ENCODE results near the gene RRM1.

The RRM1 gene

GRCh38 chr11:4087551-4087950 is 7.0 kb upstream of the RRM1 start:
- H3K9me3 ChIP-seq (ENCODE audit: low read length): no peaks in the 10 kb centered on the region
- no peak overlapping the region for H2AFZ ChIP-seq (ENCODE audit: low read depth, low read length)
- H3K36me3 ChIP-seq (ENCODE audit: insufficient read depth, low read length): peaks cover 10% of the 10 kb centered on the region
- H3K27me3 ChIP-seq (ENCODE audit: insufficient read depth, low read length): no peaks in the 10 kb centered on the region
- H3K4me3 ChIP-seq (ENCODE audit: low read length): no peak overlapping the region
- H3K4me1 ChIP-seq (ENCODE audit: insufficient read depth, low read length): no peaks in the 10 kb centered on the region

DNA sequence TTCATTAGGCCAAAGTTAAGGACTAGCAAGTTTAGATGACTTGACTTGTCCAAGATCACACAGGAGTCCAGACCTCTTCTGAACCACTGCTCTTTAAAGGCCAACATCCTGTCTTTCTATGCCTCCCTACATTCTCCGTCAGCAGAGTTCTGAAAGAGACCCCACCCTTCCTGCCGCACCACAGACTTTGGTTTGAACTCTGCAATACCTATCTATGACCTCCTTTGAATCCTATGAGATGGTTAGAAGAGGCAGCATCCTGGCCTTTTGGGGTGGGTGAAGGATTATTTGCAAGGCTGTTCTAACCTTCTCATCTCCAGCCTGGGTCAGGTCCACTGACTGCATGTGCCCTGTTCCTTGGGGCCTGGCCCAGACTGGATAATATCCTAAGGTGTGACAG is 4.3 kb upstream of the RRM1 start:
- peaks cover 5% of the 10 kb centered on the region for H3K36me3 ChIP-seq (ENCODE audit: insufficient read depth, low read length)
- H3K27me3 ChIP-seq (ENCODE audit: insufficient read depth, low read length): no peaks in the 10 kb centered on the region
- no peak overlapping the region for H2AFZ ChIP-seq (ENCODE audit: low read depth, low read length)
- no peaks in the 10 kb centered on the region for H3K4me1 ChIP-seq (ENCODE audit: insufficient read depth, low read length)
- H3K9me3 ChIP-seq (ENCODE audit: low read length): no peaks in the 10 kb centered on the region
- no peak overlapping the region for H3K4me3 ChIP-seq (ENCODE audit: low read length)

- no peak overlapping the region for H2AFZ ChIP-seq (ENCODE audit: low read depth, low read length)
- H3K4me1 ChIP-seq (ENCODE audit: insufficient read depth, low read length): peaks cover 16% of the 10 kb centered on the region
- no peaks in the 10 kb centered on the region for H3K27me3 ChIP-seq (ENCODE audit: insufficient read depth, low read length)
These were observed 2.6 kb upstream of the RRM1 start for GRCh38 chr11:4092026-4092425.

DNA sequence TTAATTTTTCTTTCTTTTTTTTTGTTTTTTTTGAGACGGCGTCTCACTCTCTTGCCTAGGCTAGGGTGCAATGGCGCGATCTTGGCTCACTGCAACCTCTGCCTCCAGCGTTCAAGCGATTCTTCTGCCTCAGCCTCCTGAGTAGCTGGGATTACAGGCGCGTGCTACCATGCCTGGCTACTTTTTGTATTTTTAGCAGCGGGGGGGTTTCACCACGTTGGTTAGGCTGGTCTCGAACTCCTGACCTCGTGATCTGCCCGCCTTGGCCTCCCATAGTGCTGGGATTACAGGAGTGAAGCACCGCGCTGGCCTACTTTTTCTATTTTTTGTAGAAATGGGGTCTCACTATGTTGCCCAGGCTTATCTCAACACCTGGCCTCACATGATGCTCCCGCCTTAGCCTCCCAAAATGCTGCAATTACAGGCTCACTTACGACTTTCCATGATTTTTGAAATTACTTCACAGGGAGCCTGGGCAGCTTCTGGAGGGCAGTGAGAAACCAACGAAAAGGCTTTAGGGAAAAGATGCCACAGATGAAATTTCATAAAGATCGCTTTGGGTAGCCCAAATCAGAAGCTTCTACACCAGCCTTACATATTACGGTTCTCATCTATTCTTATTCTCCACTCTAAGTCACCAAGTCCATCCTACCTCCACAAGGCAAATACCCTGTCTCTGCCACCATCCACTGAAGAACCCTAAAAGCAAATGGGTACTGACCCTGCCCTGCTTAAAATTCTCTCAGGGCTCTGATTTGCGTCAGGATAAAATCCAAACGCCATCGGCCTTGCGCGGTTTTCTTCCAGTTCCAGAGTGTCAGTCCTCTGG is 866 bp upstream of the RRM1 start:
- Histone ChIP-seq H3K9me3 (ENCODE audit: low read length) (no peaks in the 10 kb centered on the region), H3K27me3 (ENCODE audit: insufficient read depth, low read length) (no peaks in the 10 kb centered on the region), H3K36me3 (ENCODE audit: insufficient read depth, low read length) (peaks cover 7% of the 10 kb centered on the region), H3K4me1 (ENCODE audit: insufficient read depth, low read length) (peaks cover 17% of the 10 kb centered on the region), H2AFZ (ENCODE audit: low read depth, low read length) (peak overlapping the region; percentile 74), H3K4me3 (ENCODE audit: low read length) (peak overlapping the region; percentile 91)

More at GRCh38 chr11:4092026-4092425, 2.6 kb upstream of the RRM1 start:
- Histone ChIP-seq H3K9me3 (ENCODE audit: low read length) (no peaks in the 10 kb centered on the region), H3K4me3 (ENCODE audit: low read length) (no peak overlapping the region), H3K36me3 (ENCODE audit: insufficient read depth, low read length) (no peaks in the 10 kb centered on the region)

DNA sequence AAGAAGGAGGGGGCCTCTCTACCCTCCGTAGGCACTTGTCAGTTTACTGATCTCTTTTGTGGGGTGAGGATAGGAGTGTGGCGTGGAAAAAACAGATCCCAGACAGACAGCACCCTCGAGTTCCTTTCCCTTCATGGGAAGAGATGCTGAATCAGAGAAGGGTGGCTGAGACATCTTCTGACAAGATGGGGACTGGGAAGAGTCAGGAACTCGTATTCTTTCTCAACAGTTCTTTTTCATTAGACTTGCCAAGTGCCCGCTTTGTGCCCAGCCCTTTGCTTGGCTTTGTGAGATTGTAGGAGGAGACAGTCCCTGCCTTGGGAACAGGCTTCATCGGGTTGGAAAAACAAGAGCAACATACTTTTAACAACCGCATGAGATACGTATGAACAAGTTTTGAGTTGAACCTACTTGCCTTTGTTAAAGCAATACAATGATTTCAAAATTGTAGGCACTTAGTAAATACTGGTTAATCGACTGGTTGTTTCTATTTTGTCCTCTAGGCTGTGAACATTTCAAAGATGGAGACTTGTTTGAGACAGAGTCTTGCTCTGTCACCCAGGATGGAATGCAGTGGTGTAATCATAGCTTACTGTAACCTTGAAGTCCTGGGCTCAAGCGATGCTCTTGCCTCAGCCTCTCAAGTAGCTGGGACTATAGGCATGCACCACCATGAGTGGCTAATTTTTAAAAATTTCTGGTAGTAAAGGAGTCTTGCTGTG is 1.1 kb downstream of the RRM1 start:
- H2AFZ ChIP-seq (ENCODE audit: low read depth, low read length): peak overlapping the region; percentile 55
- H3K36me3 ChIP-seq (ENCODE audit: insufficient read depth, low read length): peaks cover 16% of the 10 kb centered on the region
- H3K4me3 ChIP-seq (ENCODE audit: low read length): peak overlapping the region; percentile 91
- peaks cover 17% of the 10 kb centered on the region for H3K4me1 ChIP-seq (ENCODE audit: insufficient read depth, low read length)
- H3K9me3 ChIP-seq (ENCODE audit: low read length): no peaks in the 10 kb centered on the region
- H3K27me3 ChIP-seq (ENCODE audit: insufficient read depth, low read length): no peaks in the 10 kb centered on the region

DNA sequence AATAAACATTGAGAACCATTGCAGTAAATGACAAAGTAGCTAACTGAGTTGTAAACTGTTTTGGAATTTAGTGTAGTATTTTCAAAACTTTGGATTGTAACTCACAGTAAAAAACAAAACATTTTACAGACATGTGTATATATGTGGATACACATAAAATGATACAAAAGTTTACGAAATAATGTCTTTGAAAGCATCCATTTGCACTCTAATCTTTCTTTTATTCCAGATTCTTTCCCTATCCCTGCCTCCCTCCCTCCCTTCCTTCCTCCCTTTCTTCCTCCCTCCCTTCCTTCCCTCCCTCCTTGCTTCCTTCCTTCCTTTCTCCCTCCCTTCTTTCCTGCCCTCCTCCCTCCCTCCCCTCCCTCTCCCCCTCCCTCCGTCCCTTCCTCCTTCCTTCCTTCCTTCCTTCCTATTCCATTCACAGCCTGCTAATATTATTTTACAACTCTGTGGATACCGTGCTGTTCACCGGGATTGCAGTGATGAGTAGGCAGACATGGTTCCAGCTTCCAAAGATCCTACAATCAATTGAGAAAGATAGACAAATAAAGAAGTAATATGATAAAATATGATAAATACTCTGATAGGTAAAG is 3.5 kb downstream of the RRM1 start:
- Histone ChIP-seq H3K36me3 (ENCODE audit: insufficient read depth, low read length) (peaks cover 35% of the 10 kb centered on the region), H3K27me3 (ENCODE audit: insufficient read depth, low read length) (no peaks in the 10 kb centered on the region), H3K4me3 (ENCODE audit: low read length) (no peak overlapping the region), H3K9me3 (ENCODE audit: low read length) (no peaks in the 10 kb centered on the region), H3K4me1 (ENCODE audit: insufficient read depth, low read length) (peaks cover 17% of the 10 kb centered on the region), H2AFZ (ENCODE audit: low read depth, low read length) (no peak overlapping the region)

DNA sequence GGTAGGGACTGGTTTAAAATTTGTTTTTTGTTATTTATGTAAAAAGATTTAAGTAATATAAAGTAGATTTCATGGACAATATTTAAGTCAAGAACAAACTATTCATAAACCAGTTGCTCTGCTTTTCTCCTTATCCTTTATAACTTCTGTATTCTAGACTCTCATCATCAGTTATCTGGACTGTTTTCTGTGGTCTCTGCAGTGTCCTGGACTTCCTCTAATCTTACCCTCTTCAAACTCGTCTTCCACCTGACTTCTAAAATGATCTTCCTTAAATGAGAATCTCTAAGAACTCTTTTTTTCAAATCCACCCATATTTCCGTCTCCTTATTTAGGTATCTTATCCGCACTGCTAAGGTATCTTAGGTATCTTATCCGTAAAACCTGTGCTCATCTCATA is 8.1 kb downstream of the RRM1 start:
- no peaks in the 10 kb centered on the region for H3K4me1 ChIP-seq (ENCODE audit: insufficient read depth, low read length)
- H3K4me3 ChIP-seq (ENCODE audit: low read length): no peak overlapping the region
- no peaks in the 10 kb centered on the region for H3K9me3 ChIP-seq (ENCODE audit: low read length)
- H3K27me3 ChIP-seq (ENCODE audit: insufficient read depth, low read length): no peaks in the 10 kb centered on the region
- H3K36me3 ChIP-seq (ENCODE audit: insufficient read depth, low read length): peaks cover 70% of the 10 kb centered on the region
- H2AFZ ChIP-seq (ENCODE audit: low read depth, low read length): no peak overlapping the region

GRCh38 chr11:4103269-4103668 is 8.7 kb downstream of the RRM1 start:
- no peak overlapping the region for H2AFZ ChIP-seq (ENCODE audit: low read depth, low read length)
- no peaks in the 10 kb centered on the region for H3K27me3 ChIP-seq (ENCODE audit: insufficient read depth, low read length)
- H3K9me3 ChIP-seq (ENCODE audit: low read length): no peaks in the 10 kb centered on the region
- no peaks in the 10 kb centered on the region for H3K4me1 ChIP-seq (ENCODE audit: insufficient read depth, low read length)
- no peak overlapping the region for H3K4me3 ChIP-seq (ENCODE audit: low read length)
- peaks cover 71% of the 10 kb centered on the region for H3K36me3 ChIP-seq (ENCODE audit: insufficient read depth, low read length)

- Histone ChIP-seq H2AFZ (ENCODE audit: low read depth, low read length) (no peak overlapping the region), H3K9me3 (ENCODE audit: low read length) (no peaks in the 10 kb centered on the region), H3K27me3 (ENCODE audit: insufficient read depth, low read length) (no peaks in the 10 kb centered on the region), H3K36me3 (ENCODE audit: insufficient read depth, low read length) (peaks cover 73% of the 10 kb centered on the region), H3K4me1 (ENCODE audit: insufficient read depth, low read length) (no peaks in the 10 kb centered on the region), H3K4me3 (ENCODE audit: low read length) (no peak overlapping the region)
These were observed 11.3 kb downstream of the RRM1 start for GRCh38 chr11:4105916-4106315.

- Histone ChIP-seq H2AFZ (ENCODE audit: low read depth, low read length) (no peak overlapping the region), H3K4me3 (ENCODE audit: low read length) (no peak overlapping the region), H3K4me1 (ENCODE audit: insufficient read depth, low read length) (no peaks in the 10 kb centered on the region), H3K9me3 (ENCODE audit: low read length) (no peaks in the 10 kb centered on the region), H3K27me3 (ENCODE audit: insufficient read depth, low read length) (no peaks in the 10 kb centered on the region), H3K36me3 (ENCODE audit: insufficient read depth, low read length) (peaks cover 77% of the 10 kb centered on the region)
These were observed 17.2 kb downstream of the RRM1 start for GRCh38 chr11:4111834-4112233.

DNA sequence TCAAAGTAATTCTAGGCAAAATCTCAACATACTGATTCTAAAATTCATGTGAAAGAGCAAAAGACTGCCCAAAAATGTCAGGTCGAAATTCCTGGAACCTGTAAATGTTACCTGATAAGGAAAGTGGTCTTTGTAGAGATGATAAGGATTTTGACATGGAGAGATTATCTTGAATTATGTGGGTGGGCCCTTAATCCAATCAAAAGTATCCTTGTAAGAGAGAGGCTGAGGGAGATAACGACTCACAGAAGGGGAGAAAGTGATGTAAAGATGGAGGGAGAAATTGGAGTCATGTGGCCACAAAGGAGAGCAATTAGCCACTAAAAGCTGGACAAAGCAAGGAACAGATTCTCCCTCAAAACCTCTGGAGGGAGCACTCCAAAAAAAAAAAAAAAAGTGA is 20.5 kb downstream of the RRM1 start:
- Histone ChIP-seq H2AFZ (ENCODE audit: low read depth, low read length) (no peak overlapping the region), H3K36me3 (ENCODE audit: insufficient read depth, low read length) (peaks cover 77% of the 10 kb centered on the region), H3K4me3 (ENCODE audit: low read length) (no peak overlapping the region), H3K27me3 (ENCODE audit: insufficient read depth, low read length) (no peaks in the 10 kb centered on the region), H3K4me1 (ENCODE audit: insufficient read depth, low read length) (no peaks in the 10 kb centered on the region), H3K9me3 (ENCODE audit: low read length) (no peaks in the 10 kb centered on the region)

GRCh38 chr11:4118107-4118506 is 23.5 kb downstream of the RRM1 start:
- H3K36me3 ChIP-seq (ENCODE audit: insufficient read depth, low read length): peaks cover 80% of the 10 kb centered on the region
- H3K27me3 ChIP-seq (ENCODE audit: insufficient read depth, low read length): no peaks in the 10 kb centered on the region
- H3K4me3 ChIP-seq (ENCODE audit: low read length): no peak overlapping the region
- no peaks in the 10 kb centered on the region for H3K9me3 ChIP-seq (ENCODE audit: low read length)
- H2AFZ ChIP-seq (ENCODE audit: low read depth, low read length): no peak overlapping the region
- H3K4me1 ChIP-seq (ENCODE audit: insufficient read depth, low read length): no peaks in the 10 kb centered on the region

GRCh38 chr11:4123218-4123617 is 28.6 kb downstream of the RRM1 start:
- Histone ChIP-seq H3K9me3 (ENCODE audit: low read length) (no peaks in the 10 kb centered on the region), H3K36me3 (ENCODE audit: insufficient read depth, low read length) (peaks cover 90% of the 10 kb centered on the region), H3K27me3 (ENCODE audit: insufficient read depth, low read length) (no peaks in the 10 kb centered on the region), H2AFZ (ENCODE audit: low read depth, low read length) (no peak overlapping the region), H3K4me3 (ENCODE audit: low read length) (no peak overlapping the region), H3K4me1 (ENCODE audit: insufficient read depth, low read length) (no peaks in the 10 kb centered on the region)
